NB4 (cell line): ENCODE measurements around the gene TRIM32.

Experiments used
- DNase-seq: peaks from one replicate; pipeline ENCODE4 v3.0.0; 2010; ENCODE audit warnings: low read depth
- H3K4me3 ChIP-seq: one replicate; pipeline ENCODE4 v1.5.1; 2011; ENCODE audit warnings: mild to moderate bottlenecking, low read depth, low read length, moderate library complexity
- CTCF ChIP-seq: IDR thresholded peaks from one replicate; pipeline ENCODE4 v1.5.1; 2012; ENCODE audit warnings: low read depth, low read length
- MYC ChIP-seq: IDR thresholded peaks from 2 replicates; pipeline ENCODE4 v1.6.1; 2011; ENCODE audit warnings: low read depth, low read length
- POLR2A ChIP-seq: IDR thresholded peaks from 2 replicates; pipeline ENCODE4 v1.6.1; 2011; ENCODE audit warnings: mild to moderate bottlenecking; ENCODE audit not compliant: insufficient read length; ENCODE audit errors: extremely low read depth
- TF ChIP-seq, protein P1 (sequence below): IDR thresholded peaks from 2 replicates; pipeline ENCODE4 v1.6.1; 2011; ENCODE audit warnings: low read depth, low read length

The TRIM32 gene

DNA sequence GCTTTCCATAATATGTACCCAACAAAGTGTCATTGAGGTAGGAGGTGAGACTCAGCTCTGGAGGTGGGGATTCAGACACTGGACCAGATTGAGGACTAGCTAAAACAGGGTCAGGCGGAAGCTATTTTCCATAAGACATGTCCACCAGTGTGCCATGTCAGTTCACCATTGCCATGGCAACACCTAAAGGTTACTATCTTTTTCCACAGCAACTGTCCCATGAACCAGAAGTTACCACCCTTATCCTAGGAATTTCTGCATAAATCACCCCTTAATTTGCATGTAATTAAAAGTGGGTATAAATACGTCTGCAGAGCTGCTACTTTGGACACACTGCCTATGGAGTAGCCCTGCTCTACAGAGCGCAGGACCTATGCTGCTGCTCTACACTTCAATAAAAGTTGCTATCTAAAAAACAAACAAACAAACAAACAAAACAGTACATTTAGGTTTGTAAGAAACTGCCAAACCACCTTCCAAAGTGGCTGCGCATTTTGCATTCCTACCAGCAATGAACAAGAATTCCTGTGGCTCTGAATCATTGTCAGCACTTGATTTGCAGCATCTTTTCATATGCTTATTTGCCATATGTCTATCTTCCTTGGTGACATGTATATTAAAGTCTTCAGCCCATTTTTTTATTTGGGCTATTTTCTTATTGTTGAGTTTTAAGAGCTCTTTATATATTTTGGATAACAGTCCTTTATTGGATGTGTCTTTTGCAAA is 18.0 kb upstream of the TRIM32 start:
- TF ChIP-seq, protein P1, sequence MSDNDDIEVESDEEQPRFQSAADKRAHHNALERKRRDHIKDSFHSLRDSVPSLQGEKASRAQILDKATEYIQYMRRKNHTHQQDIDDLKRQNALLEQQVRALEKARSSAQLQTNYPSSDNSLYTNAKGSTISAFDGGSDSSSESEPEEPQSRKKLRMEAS, result no peak
- TF ChIP-seq POLR2A, result no peak
- no peak overlapping the region for H3K4me3 ChIP-seq
- DNase-seq, result no peak

DNA sequence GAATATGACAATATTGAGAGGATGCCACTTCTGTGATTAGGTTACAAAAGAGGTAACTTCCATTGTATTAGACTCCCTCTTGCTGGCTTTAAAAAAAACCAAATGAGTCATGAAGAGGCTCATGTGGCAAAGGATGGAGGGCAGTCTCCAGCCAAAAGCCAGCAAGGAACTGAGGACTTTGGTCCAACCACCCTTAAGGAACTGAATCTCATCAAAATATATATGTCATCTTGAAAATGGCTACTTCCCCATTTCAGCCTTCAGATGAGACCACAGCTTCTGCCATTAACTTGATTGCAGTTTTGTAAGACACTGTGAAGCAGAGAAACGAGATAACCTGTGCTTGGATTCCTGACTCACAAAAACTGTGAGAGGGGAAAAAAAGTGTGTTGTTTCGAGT is 15.5 kb upstream of the TRIM32 start:
- H3K4me3 ChIP-seq, result no peak overlapping the region
- TF ChIP-seq MYC, result no peak
- no peak for TF ChIP-seq CTCF
- no peak for TF ChIP-seq POLR2A
- TF ChIP-seq, protein P1, result no peak
- no peak for DNase-seq

- no peak for DNase-seq
- no peak for TF ChIP-seq POLR2A
- TF ChIP-seq MYC, result no peak
- no peak for TF ChIP-seq CTCF
- TF ChIP-seq, protein P1, result no peak
- H3K4me3 ChIP-seq, result no peak overlapping the region
These were observed 13.7 kb upstream of the TRIM32 start for GRCh38 chr9:116673375-116673774.

DNA sequence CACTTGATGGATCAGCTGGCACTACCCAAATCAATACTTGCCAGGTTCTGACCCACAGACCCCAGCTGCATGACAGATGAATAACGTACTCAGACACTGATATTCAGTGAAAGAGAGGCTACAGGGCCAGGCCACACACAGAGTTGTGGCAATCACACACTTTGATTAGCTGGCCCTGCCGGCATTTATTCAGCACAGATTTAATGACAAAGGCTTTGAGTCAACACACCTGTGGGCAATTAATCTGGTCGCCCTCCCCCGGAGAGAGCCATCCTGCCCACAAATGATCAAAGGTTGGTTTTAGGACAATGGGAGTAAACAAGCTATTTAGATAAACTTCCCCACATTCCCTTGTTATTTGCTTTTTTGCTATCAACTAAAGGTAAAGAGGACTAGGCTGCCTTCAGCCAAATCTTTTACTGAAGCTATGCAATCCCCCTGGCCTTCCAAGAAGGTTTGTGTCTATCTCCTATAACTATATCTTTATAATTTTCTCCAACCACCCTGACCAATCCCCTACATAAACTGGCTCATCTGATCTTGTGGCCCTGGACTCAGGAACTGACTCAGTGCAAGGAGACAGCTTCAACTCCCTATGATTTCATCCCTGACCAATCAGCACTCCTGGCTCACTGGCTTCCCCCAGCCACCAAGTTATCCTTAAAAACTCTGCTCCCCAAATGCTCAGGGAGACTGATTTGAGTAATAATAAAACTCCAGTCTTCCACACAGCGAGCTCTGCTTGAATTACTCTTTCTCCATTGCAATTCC is 12.7 kb upstream of the TRIM32 start:
- DNase-seq, result no peak
- no peak overlapping the region for H3K4me3 ChIP-seq
- TF ChIP-seq CTCF (no peak), POLR2A (no peak), MYC (no peak)
- TF ChIP-seq, protein P1, result no peak

DNA sequence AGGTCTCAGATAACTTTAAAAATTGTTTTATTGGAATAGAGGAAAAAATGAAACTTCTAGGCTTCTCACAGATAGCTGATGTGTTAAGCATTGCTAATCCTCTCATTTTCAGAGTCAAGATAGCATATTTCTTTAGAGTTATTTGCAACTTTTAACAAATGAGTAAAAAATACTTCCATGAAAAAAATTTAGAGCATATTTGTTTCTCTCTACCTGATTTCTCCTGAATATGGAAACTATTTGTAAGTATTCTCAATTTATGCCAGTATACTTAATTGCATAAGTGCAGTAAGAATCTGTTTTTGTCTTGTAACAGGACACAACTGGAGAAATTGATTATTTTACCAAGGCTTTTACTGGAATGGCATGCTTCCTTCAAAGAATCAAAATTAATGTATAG is 3.6 kb upstream of the TRIM32 start:
- H3K4me3 ChIP-seq, result no peak overlapping the region
- DNase-seq, result no peak
- TF ChIP-seq, protein P1, result no peak
- TF ChIP-seq CTCF (no peak), MYC (no peak), POLR2A (no peak)

DNA sequence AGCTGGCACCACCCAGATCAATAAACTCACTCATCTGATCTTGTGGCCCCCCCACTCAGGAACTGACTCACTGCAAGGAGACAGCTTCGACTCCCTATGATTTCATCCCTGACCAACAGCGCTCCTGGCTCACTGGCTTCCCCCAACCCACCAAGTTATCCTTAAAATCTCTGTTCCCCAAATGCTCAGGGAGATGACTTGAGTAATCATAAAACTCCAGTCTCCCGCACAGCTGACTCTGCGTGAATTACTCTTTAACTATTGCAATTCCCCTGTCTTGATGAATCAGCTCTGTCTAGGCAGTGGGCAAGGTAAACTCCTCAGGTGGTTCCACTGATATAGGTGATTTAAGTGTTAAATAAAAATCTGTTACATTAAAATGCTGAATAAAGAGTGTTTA is 1.9 kb upstream of the TRIM32 start:
- no peak for DNase-seq
- no peak overlapping the region for H3K4me3 ChIP-seq
- TF ChIP-seq POLR2A (no peak), CTCF (no peak), MYC (no peak)
- TF ChIP-seq, protein P1, result no peak
